Loucy (cell line): Measurements from ENCODE around the gene GNAS-AS1.
"Not testable (repeated sequence)": the region's sequence is repeated elsewhere in the genome, so short reads cannot be mapped to it uniquely, and the experiment has no call there.

Experiments
- H2AFZ ChIP-seq: fragments of 200-600 bp; sonication (generic); 2 replicates; pipeline ENCODE4 v1.6.0; 2016; ENCODE audit warnings: antibody characterized with exemption, mild to moderate bottlenecking, low read length, moderate library complexity
- H3F3A ChIP-seq: fragments of 200-600 bp; 2 replicates; pipeline ENCODE4 v1.6.0; 2016; ENCODE audit warnings: antibody characterized with exemption, low read depth, mild to moderate bottlenecking
- H3K27me3 ChIP-seq: fragments of 200-600 bp; sonication (generic); 2 replicates; pipeline ENCODE4 v1.6.1; 2014; ENCODE audit warnings: low read length, mild to moderate bottlenecking; ENCODE audit not compliant: insufficient read depth, poor library complexity, severe bottlenecking
- H3K36me3 ChIP-seq: fragments of 200-600 bp; sonication (generic); 2 replicates; pipeline ENCODE4 v1.6.1; 2016; ENCODE audit warnings: low read length; ENCODE audit not compliant: insufficient read depth
- H3K4me1 ChIP-seq: fragments of 200-600 bp; sonication (generic); 2 replicates; pipeline ENCODE4 v1.5.1; 2014; ENCODE audit warnings: low read length, mild to moderate bottlenecking; ENCODE audit not compliant: insufficient read depth, poor library complexity, severe bottlenecking
- H3K4me2 ChIP-seq: fragments of 200-600 bp; sonication (generic); 2 replicates; pipeline ENCODE4 v1.6.0; 2014; ENCODE audit warnings: antibody characterized with exemption, low read length, low read depth, mild to moderate bottlenecking; ENCODE audit not compliant: poor library complexity, severe bottlenecking
- H3K4me3 ChIP-seq: fragments of 200-600 bp; sonication (generic); 2 replicates; pipeline ENCODE4 v1.5.1; 2014; ENCODE audit warnings: low read length, mild to moderate bottlenecking, mixed read lengths; ENCODE audit not compliant: poor library complexity, severe bottlenecking
- H3K79me2 ChIP-seq: fragments of 200-600 bp; sonication (generic); 2 replicates; pipeline ENCODE4 v1.6.1; 2014; ENCODE audit warnings: low read length; ENCODE audit not compliant: insufficient read depth
- H3K9ac ChIP-seq: fragments of 200-600 bp; sonication (generic); 2 replicates; pipeline ENCODE4 v1.6.0; 2014; ENCODE audit warnings: mild to moderate bottlenecking, low read depth, low read length, moderate library complexity; ENCODE audit not compliant: poor library complexity, severe bottlenecking
- H3K9me2 ChIP-seq: fragments of 200-600 bp; sonication (generic); replicated peaks from 2 replicates; pipeline ENCODE4 v1.6.1; 2016; ENCODE audit warnings: low read depth, low read length, mixed read lengths
- H3K9me3 ChIP-seq: fragments of 200-600 bp; sonication (generic); 2 replicates; pipeline ENCODE4 v1.6.1; 2014; ENCODE audit warnings: mild to moderate bottlenecking, antibody characterized with exemption, low read length, low read depth; ENCODE audit not compliant: insufficient read depth
- H4K20me1 ChIP-seq: fragments of 200-600 bp; sonication (generic); 2 replicates; pipeline ENCODE4 v1.6.0; 2014; ENCODE audit warnings: antibody characterized with exemption, low read length, mild to moderate bottlenecking; ENCODE audit not compliant: insufficient read depth, poor library complexity, severe bottlenecking
- EZH2phosphoT487 ChIP-seq: fragments of 200-600 bp; IDR thresholded peaks from 2 replicates; pipeline ENCODE4 v1.6.1; 2018; ENCODE audit warnings: antibody characterized with exemption, mild to moderate bottlenecking, moderate library complexity, borderline replicate concordance
- TF ChIP-seq, protein P1 (sequence below): fragments of 200-600 bp; sonication (generic); conservative IDR thresholded peaks from 2 replicates; pipeline ENCODE4 v1.5.1; 2014; ENCODE audit warnings: mild to moderate bottlenecking, antibody characterized with exemption, low read length

GNAS-AS1 gene

DNA sequence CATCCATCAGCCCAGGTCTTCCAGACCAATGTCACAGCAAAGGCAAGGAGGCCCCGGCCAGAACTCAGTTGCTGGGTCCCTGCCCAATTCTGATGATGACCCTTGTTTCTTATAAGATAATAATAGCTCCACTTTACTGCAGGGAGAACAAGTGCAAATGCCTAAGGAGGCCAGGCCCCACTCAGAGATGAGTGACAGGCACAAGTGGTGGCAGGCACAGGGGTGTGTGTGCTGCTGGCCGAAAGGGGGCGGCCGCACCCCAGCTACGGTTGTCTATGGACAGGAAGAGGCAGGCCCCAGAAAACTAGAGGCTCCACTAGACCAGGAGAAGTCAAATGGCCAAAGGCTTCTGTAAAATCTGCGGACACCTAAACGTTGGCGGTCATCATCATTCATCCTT is 28.6 kb downstream of the GNAS-AS1 start:
- no peaks in the 10 kb centered on the region for H3K27me3 ChIP-seq

GRCh38 chr20:58820515-58820914 is 30.2 kb downstream of the GNAS-AS1 start:
- not testable (repeated sequence) for H3K4me1 ChIP-seq, H3K9me2 ChIP-seq, H3F3A ChIP-seq, H2AFZ ChIP-seq, H3K9ac ChIP-seq, H3K36me3 ChIP-seq, H4K20me1 ChIP-seq, H3K9me3 ChIP-seq, H3K79me2 ChIP-seq, H3K4me3 ChIP-seq, H3K27me3 ChIP-seq, H3K4me2 ChIP-seq

More for the DNA sequence above, 28.6 kb downstream of the GNAS-AS1 start:
- Histone ChIP-seq H2AFZ (no peak overlapping the region), H3K4me2 (no peak overlapping the region), H3K4me1 (no peaks in the 10 kb centered on the region), H3K9me2 (no peaks in the 10 kb centered on the region), H3K36me3 (no peaks in the 10 kb centered on the region), H3K4me3 (no peak overlapping the region), H3K79me2 (no peaks in the 10 kb centered on the region), H4K20me1 (no peaks in the 10 kb centered on the region), H3F3A (no peaks in the 10 kb centered on the region), H3K9me3 (no peaks in the 10 kb centered on the region), H3K9ac (no peak overlapping the region)
- no peak for TF ChIP-seq EZH2phosphoT487
- TF ChIP-seq, protein P1, sequence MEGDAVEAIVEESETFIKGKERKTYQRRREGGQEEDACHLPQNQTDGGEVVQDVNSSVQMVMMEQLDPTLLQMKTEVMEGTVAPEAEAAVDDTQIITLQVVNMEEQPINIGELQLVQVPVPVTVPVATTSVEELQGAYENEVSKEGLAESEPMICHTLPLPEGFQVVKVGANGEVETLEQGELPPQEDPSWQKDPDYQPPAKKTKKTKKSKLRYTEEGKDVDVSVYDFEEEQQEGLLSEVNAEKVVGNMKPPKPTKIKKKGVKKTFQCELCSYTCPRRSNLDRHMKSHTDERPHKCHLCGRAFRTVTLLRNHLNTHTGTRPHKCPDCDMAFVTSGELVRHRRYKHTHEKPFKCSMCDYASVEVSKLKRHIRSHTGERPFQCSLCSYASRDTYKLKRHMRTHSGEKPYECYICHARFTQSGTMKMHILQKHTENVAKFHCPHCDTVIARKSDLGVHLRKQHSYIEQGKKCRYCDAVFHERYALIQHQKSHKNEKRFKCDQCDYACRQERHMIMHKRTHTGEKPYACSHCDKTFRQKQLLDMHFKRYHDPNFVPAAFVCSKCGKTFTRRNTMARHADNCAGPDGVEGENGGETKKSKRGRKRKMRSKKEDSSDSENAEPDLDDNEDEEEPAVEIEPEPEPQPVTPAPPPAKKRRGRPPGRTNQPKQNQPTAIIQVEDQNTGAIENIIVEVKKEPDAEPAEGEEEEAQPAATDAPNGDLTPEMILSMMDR: no peak

DNA sequence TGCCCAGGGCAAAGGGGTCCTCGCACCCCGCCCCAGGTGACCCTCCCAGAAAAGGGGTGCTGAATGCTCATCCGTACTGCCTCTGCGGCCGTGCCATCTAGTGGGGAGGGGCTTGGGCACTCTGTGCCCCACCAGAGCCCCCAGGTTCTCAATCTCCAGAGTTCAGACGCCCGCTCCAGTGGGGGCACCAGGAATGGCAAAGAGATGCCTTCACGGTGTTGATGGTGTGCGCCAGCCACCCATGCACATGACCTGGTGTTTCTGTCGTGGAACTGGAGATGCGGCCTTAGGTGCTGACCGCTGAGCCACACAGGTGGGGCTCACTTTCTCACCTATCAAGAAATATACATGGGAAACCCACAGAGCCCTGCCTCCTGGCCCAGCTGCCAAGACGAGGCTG is 30.8 kb downstream of the GNAS-AS1 start:
- no peak overlapping the region for H3K4me3 ChIP-seq
- H3K27me3 ChIP-seq: no peaks in the 10 kb centered on the region
- H3K9ac ChIP-seq: no peak overlapping the region
- no peaks in the 10 kb centered on the region for H3F3A ChIP-seq
- H3K9me2 ChIP-seq: no peaks in the 10 kb centered on the region
- H4K20me1 ChIP-seq: no peaks in the 10 kb centered on the region
- no peaks in the 10 kb centered on the region for H3K79me2 ChIP-seq
- no peak overlapping the region for H2AFZ ChIP-seq
- H3K36me3 ChIP-seq: no peaks in the 10 kb centered on the region
- no peak overlapping the region for H3K4me2 ChIP-seq
- no peak for TF ChIP-seq EZH2phosphoT487
- TF ChIP-seq, protein P1: no peak
- H3K9me3 ChIP-seq: no peaks in the 10 kb centered on the region
- peaks cover 4% of the 10 kb centered on the region for H3K4me1 ChIP-seq

DNA sequence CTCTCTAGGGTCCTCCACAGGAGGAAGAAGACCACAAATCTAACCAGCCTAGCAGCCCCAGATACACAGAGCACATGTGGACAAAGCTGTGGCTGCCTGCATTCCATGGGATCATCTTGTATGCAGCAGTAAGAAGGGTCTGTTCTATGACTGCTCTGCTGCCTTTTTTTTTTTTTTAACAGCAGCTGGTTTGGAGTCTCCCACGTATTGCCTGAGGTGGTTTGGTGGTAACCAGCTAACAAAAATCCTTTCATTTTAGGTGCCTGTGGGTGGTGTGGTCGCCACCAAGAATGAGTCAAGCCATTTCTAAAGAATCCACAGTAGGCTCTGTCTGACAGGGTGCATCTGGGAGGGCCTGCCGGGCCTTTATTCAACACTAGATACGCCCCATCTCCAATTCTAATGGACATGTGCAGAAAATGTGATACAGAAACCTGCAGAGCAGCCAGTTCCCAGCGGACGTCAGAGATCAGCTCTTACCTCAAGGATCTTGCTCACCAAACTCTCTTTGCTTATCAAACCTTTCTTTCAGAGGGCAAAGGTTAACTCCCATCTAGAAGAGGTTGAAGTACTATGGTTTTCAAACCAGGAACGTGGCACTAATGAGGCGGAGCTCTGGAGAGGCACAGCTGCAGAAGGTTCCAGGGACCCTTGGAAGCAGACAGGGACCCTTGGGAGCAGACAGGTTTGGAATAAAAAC is 32.0 kb downstream of the GNAS-AS1 start:
- no peak overlapping the region for H3K4me3 ChIP-seq
- H3F3A ChIP-seq: no peaks in the 10 kb centered on the region
- no peaks in the 10 kb centered on the region for H3K36me3 ChIP-seq
- no peaks in the 10 kb centered on the region for H3K27me3 ChIP-seq
- TF ChIP-seq EZH2phosphoT487: no peak
- TF ChIP-seq, protein P1: no peak
- no peak overlapping the region for H2AFZ ChIP-seq
- H3K4me1 ChIP-seq: peaks cover 4% of the 10 kb centered on the region
- H3K9me3 ChIP-seq: no peaks in the 10 kb centered on the region
- no peaks in the 10 kb centered on the region for H3K9me2 ChIP-seq
- H3K9ac ChIP-seq: no peak overlapping the region
- H3K79me2 ChIP-seq: no peaks in the 10 kb centered on the region
- no peak overlapping the region for H3K4me2 ChIP-seq
- no peaks in the 10 kb centered on the region for H4K20me1 ChIP-seq
